Esophagus squamous epithelium (tissue), 5 donors: ENCODE results near the gene SMYD3. TPM values are rescaled to one million over a fixed set of nuclear protein-coding genes. Genes with fewer than 3 reads are reported as not detected.

Experiments used
- DNase-seq: peaks from one replicate; lab custom pipeline; 2025; lab: John Stamatoyannopoulos, UW
- H3K27ac ChIP-seq, 4 donors: fragments of 200-600 bp; sonication (generic); one replicate each; pipeline ENCODE4 v1.5.1; 2016 to 2019; ENCODE audit warnings: mild to moderate bottlenecking in 1 of 4
- H3K27me3 ChIP-seq, 4 donors: fragments of 200-600 bp; sonication (generic); 1 replicate in 3 of 4; 2 replicates in 1 of 4; pipeline versions ENCODE4 v1.5.1 to v1.6.0; 2017 to 2021; ENCODE audit warnings: antibody characterized with exemption in 1 of 4
- H3K36me3 ChIP-seq, 3 donors: fragments of 200-600 bp; sonication (generic); one replicate each; pipeline ENCODE4 v1.5.1; 2016 to 2019
- H3K4me1 ChIP-seq, 3 donors: fragments of 200-600 bp; sonication (generic); one replicate each; pipeline ENCODE4 v1.5.1; 2017 to 2019
- H3K4me3 ChIP-seq, 4 donors: fragments of 200-600 bp; sonication (generic); 1 replicate in 3 of 4; 2 replicates in 1 of 4; pipeline ENCODE4 v1.5.1; 2016 to 2019; ENCODE audit warnings: mild to moderate bottlenecking in 2 of 4, moderate library complexity in 1 of 4
- H3K9me3 ChIP-seq, 3 donors: fragments of 200-600 bp; sonication (generic); one replicate each; pipeline ENCODE4 v1.5.1; 2016 to 2019
- CTCF ChIP-seq, 6 experiments: fragments of 450-650 bp in 4 of 6; fragments of 200-600 bp in 2 of 6; sonication (generic) in 2 of 6; IDR thresholded peaks; one replicate each; pipeline ENCODE4 v1.5.1; 2016 to 2019; ENCODE audit warnings: antibody characterized with exemption in 6 of 6, mild to moderate bottlenecking in 4 of 6, moderate library complexity in 4 of 6
- POLR2A ChIP-seq, 4 donors: fragments of 450-650 bp; IDR thresholded peaks; one replicate each; pipeline ENCODE4 v1.6.1; 2017; ENCODE audit warnings: antibody characterized with exemption in 4 of 4, mild to moderate bottlenecking in 4 of 4, moderate library complexity in 3 of 4
- WGBS, 2 donors: methylation state at CpG; one replicate each; pipeline ENCODE4 v1.1.5; 2018; 5-methylcytosine and 5-hydroxymethylcytosine counted together
- intact Hi-C: fragments of 100-400 bp; cut with DNase I; formaldehyde crosslinking; loops from one replicate; pipeline ENCODE4 v1.15.0; 2022
- total RNA-seq, 4 donors: library from RNA; depleted of rRNA; stranded (reverse); fragments of >200 nt; gene quantifications; one replicate each; pipeline ENCODE4 v1.1.0, GENCODE V29; 2016
- donor health status: DM: yes; HTN: yes; CAD: no.

SMYD3 gene
- total RNA-seq, 4 donors from 2014 or later: 8.4 to 15.8 (median 11.5) TPM

GRCh38 chr1:246121533-246121932 is 385.5 kb downstream of the SMYD3 start:
- intact Hi-C loops: no loop called here
- Histone ChIP-seq H3K27me3 (no peaks in the 10 kb centered on the region), H3K36me3 (no peaks in the 10 kb centered on the region), H3K4me3 (no peak overlapping the region), H3K4me1 (peaks cover 0 to 4% (median 0%) of the 10 kb centered on the region in 3 donors), H3K9me3 (no peaks in the 10 kb centered on the region), H3K27ac (no peak overlapping the region)
- TF ChIP-seq CTCF (IDR thresholded peaks at IDR 0.05) (no peak), POLR2A (IDR thresholded peaks at IDR 0.05) (no peak)
- DNase-seq: no peak
- 76 to 79% methylated on average over 4 of the region's 4 CpGs for WGBS, 2 donors

- 42 to 46% methylated on average over 10 of the region's 10 CpGs for WGBS, 2 donors
- no peak overlapping the region for H3K27ac ChIP-seq
- no peaks in the 10 kb centered on the region for H3K27me3 ChIP-seq
- no peak for DNase-seq
- H3K9me3 ChIP-seq: no peaks in the 10 kb centered on the region
- peaks cover 0 to 4% (median 0%) of the 10 kb centered on the region in 3 donors for H3K4me1 ChIP-seq
- no peaks in the 10 kb centered on the region for H3K36me3 ChIP-seq
- TF ChIP-seq POLR2A (IDR thresholded peaks at IDR 0.05) (no peak), CTCF (IDR thresholded peaks at IDR 0.05) (peak in 3 of 6 experiments; percentile 20 to 28 (median 21))
- intact Hi-C loops: no loop called here
- no peak overlapping the region for H3K4me3 ChIP-seq
These were observed 389.9 kb downstream of the SMYD3 start for GRCh38 chr1:246117066-246117791.

- Histone ChIP-seq H3K27me3 (no peaks in the 10 kb centered on the region), H3K4me3 (no peak overlapping the region), H3K36me3 (no peaks in the 10 kb centered on the region), H3K27ac (no peak overlapping the region), H3K4me1 (peaks cover 0 to 4% (median 0%) of the 10 kb centered on the region in 3 donors), H3K9me3 (no peaks in the 10 kb centered on the region)
- DNase-seq: no peak
- TF ChIP-seq CTCF (IDR thresholded peaks at IDR 0.05) (no peak), POLR2A (IDR thresholded peaks at IDR 0.05) (no peak)
- 76 to 80% methylated on average over 9 of the region's 9 CpGs for WGBS, 2 donors
- intact Hi-C loops: no loop called here
These were observed 392.7 kb downstream of the SMYD3 start for GRCh38 chr1:246114369-246114768.

- no peaks in the 10 kb centered on the region for H3K9me3 ChIP-seq
- H3K4me1 ChIP-seq: peaks cover 0 to 4% (median 0%) of the 10 kb centered on the region in 3 donors
- no peaks in the 10 kb centered on the region for H3K27me3 ChIP-seq
- H3K4me3 ChIP-seq: no peak overlapping the region
- H3K36me3 ChIP-seq: no peaks in the 10 kb centered on the region
- TF ChIP-seq POLR2A (IDR thresholded peaks at IDR 0.05) (no peak), CTCF (IDR thresholded peaks at IDR 0.05) (no peak)
- intact Hi-C loops: no loop called here
- DNase-seq: no peak
- WGBS, 2 donors: 73 to 78% methylated on average over 8 of the region's 8 CpGs
- H3K27ac ChIP-seq: no peak overlapping the region
These were observed 393.5 kb downstream of the SMYD3 start for GRCh38 chr1:246113555-246114095.

- TF ChIP-seq POLR2A (IDR thresholded peaks at IDR 0.05): no peak
- no peak for TF ChIP-seq CTCF (IDR thresholded peaks at IDR 0.05)
- intact Hi-C loops: no loop called here
- Histone ChIP-seq H3K4me3 (no peak overlapping the region), H3K9me3 (no peaks in the 10 kb centered on the region), H3K4me1 (no peaks in the 10 kb centered on the region), H3K27ac (no peak overlapping the region), H3K36me3 (no peaks in the 10 kb centered on the region), H3K27me3 (no peaks in the 10 kb centered on the region)
- WGBS, 2 donors: 64 to 86% methylated on average over 3 of the region's 3 CpGs
- no peak for DNase-seq
These were observed 395.5 kb downstream of the SMYD3 start for GRCh38 chr1:246111570-246111969.
